ENCODE measurements around the gene GRK3.

- TF ChIP-seq POLR2A (IDR thresholded peaks at IDR 0.05; ENCODE audit: low read length) (no peak), GATA1 (IDR thresholded peaks at IDR 0.05; ENCODE audit: low read depth, low read length) (no peak)
Measured at GRCh38 chr22:25718135-25718840, 153.8 kb downstream of the GRK3 start.
